ENCODE results near the gene FGD5.

FGD5 gene

GRCh38 chr3:14894085-14894484 is 75.3 kb downstream of the FGD5 start:
- Histone ChIP-seq H3K36me3 (ENCODE audit: control insufficient read depth, low read length) (no peaks in the 10 kb centered on the region), H3K4me3 (ENCODE audit: low read length) (no peak overlapping the region), H3K27me3 (ENCODE audit: control insufficient read depth, low read length) (peaks cover 32% of the 10 kb centered on the region), H3K9me2 (replicated peaks; ENCODE audit: control insufficient read depth, low read length) (no peaks in the 10 kb centered on the region), H3K4me2 (ENCODE audit: low read length) (no peak overlapping the region), H3K4me1 (ENCODE audit: control insufficient read depth, low read length) (no peaks in the 10 kb centered on the region), H3F3A (ENCODE audit: control insufficient read depth, insufficient read depth) (no peaks in the 10 kb centered on the region), H4K20me1 (ENCODE audit: control insufficient read depth, insufficient read depth, low read depth, low read length) (no peaks in the 10 kb centered on the region), H3K27ac (ENCODE audit: low read depth, low read length) (no peak overlapping the region), H3K79me2 (ENCODE audit: control insufficient read depth, low read length) (no peaks in the 10 kb centered on the region), H3K9me3 (ENCODE audit: control insufficient read depth, insufficient read depth, low read length) (no peaks in the 10 kb centered on the region)
- TF ChIP-seq CTCF (IDR thresholded peaks at IDR 0.05; ENCODE audit: low read depth, low read length, poor library complexity, severe bottlenecking): no peak
- TF ChIP-seq EZH2phosphoT487 (IDR thresholded peaks at IDR 0.05; ENCODE audit: borderline replicate concordance, low read length): no peak

GRCh38 chr3:14897266-14897665 is 78.5 kb downstream of the FGD5 start:
- H3F3A ChIP-seq (ENCODE audit: control insufficient read depth, insufficient read depth): no peaks in the 10 kb centered on the region
- H3K27me3 ChIP-seq (ENCODE audit: control insufficient read depth, low read length): peaks cover 11% of the 10 kb centered on the region; the same call in 1 of the 2 replicates
- TF ChIP-seq CTCF (IDR thresholded peaks at IDR 0.05; ENCODE audit: low read depth, low read length, poor library complexity, severe bottlenecking): no peak
- no peak for TF ChIP-seq EZH2phosphoT487 (IDR thresholded peaks at IDR 0.05; ENCODE audit: borderline replicate concordance, low read length)
- no peak overlapping the region for H3K4me3 ChIP-seq (ENCODE audit: low read length)
- no peaks in the 10 kb centered on the region for H3K36me3 ChIP-seq (ENCODE audit: control insufficient read depth, low read length)
- H3K27ac ChIP-seq (ENCODE audit: low read depth, low read length): no peak overlapping the region
- H3K79me2 ChIP-seq (ENCODE audit: control insufficient read depth, low read length): no peaks in the 10 kb centered on the region
- no peaks in the 10 kb centered on the region for H3K9me3 ChIP-seq (ENCODE audit: control insufficient read depth, insufficient read depth, low read length)
- H4K20me1 ChIP-seq (ENCODE audit: control insufficient read depth, insufficient read depth, low read depth, low read length): no peaks in the 10 kb centered on the region
- H3K4me2 ChIP-seq (ENCODE audit: low read length): no peak overlapping the region
- no peaks in the 10 kb centered on the region for H3K4me1 ChIP-seq (ENCODE audit: control insufficient read depth, low read length)
- no peaks in the 10 kb centered on the region for H3K9me2 ChIP-seq (replicated peaks; ENCODE audit: control insufficient read depth, low read length)

- Histone ChIP-seq H3K4me3 (ENCODE audit: low read length) (no peak overlapping the region), H3K27ac (ENCODE audit: low read depth, low read length) (no peak overlapping the region), H3K4me2 (ENCODE audit: low read length) (no peak overlapping the region), H3K79me2 (ENCODE audit: control insufficient read depth, low read length) (no peaks in the 10 kb centered on the region), H4K20me1 (ENCODE audit: control insufficient read depth, insufficient read depth, low read depth, low read length) (no peaks in the 10 kb centered on the region), H3K9me3 (ENCODE audit: control insufficient read depth, insufficient read depth, low read length) (no peaks in the 10 kb centered on the region), H3K9me2 (replicated peaks; ENCODE audit: control insufficient read depth, low read length) (no peaks in the 10 kb centered on the region), H3K36me3 (ENCODE audit: control insufficient read depth, low read length) (no peaks in the 10 kb centered on the region), H3K4me1 (ENCODE audit: control insufficient read depth, low read length) (no peaks in the 10 kb centered on the region), H3F3A (ENCODE audit: control insufficient read depth, insufficient read depth) (no peaks in the 10 kb centered on the region), H3K27me3 (ENCODE audit: control insufficient read depth, low read length) (peaks cover 11% of the 10 kb centered on the region; the same call in 1 of the 2 replicates)
- TF ChIP-seq EZH2phosphoT487 (IDR thresholded peaks at IDR 0.05; ENCODE audit: borderline replicate concordance, low read length): no peak
- TF ChIP-seq CTCF (IDR thresholded peaks at IDR 0.05; ENCODE audit: low read depth, low read length, poor library complexity, severe bottlenecking): no peak
These were observed 80.2 kb downstream of the FGD5 start for GRCh38 chr3:14898929-14899328.
